ENCODE data around the gene ERI3.

- TF ChIP-seq POLR2A (IDR thresholded peaks at IDR 0.05; ENCODE audit: low read length): no peak
- TF ChIP-seq GATA1 (IDR thresholded peaks at IDR 0.05; ENCODE audit: low read depth, low read length): no peak
Measured at GRCh38 chr1:44221769-44222168, 133.3 kb downstream of the ERI3 start.
